IMR-90 (cell line): Measurements from ENCODE around the gene NADK. TPM values are rescaled to one million over a fixed set of nuclear protein-coding genes. Genes with fewer than 3 reads are reported as not detected.
"Not testable (repeated sequence)": the region's sequence is repeated elsewhere in the genome, so short reads cannot be mapped to it uniquely, and the experiment has no call there.

Source experiments
- ATAC-seq: fragments of 200-7000 bp; cut with Tn5 transposase; 2 replicates; pipeline ENCODE4 v1.9.1; 2020; ENCODE audit warnings: low read depth, mild to moderate bottlenecking, moderate library complexity
- BruUV-seq: library from RNA; stranded (reverse); fragments of 400-500 nt; replicated peaks from 2 replicates; lab custom pipeline; 2021; lab: Mats Ljungman, UMichigan
- CTCF ChIA-PET: fragments of 300-600 bp; formaldehyde crosslinking; extraction: SDS; loops from one replicate; lab custom pipeline; 2021; ENCODE audit warnings: antibody characterized with exemption; lab: Yijun Ruan, JAX
- POLR2A ChIA-PET: fragments of 300-600 bp; sonication (Branson Sonifier 250); formaldehyde crosslinking; loops from one replicate; lab custom pipeline; 2022; ENCODE audit warnings: antibody characterized with exemption; ENCODE audit not compliant: unreplicated experiment; lab: Charles Lee
- DNase-seq: peaks from one replicate; pipeline ENCODE4 v3.0.0; 2013
- H2AFZ ChIP-seq: replicated peaks from 2 replicates; pipeline ENCODE3; 2013; ENCODE audit warnings: low read length, mild to moderate bottlenecking; ENCODE audit not compliant: poor library complexity
- H2AK5ac ChIP-seq: 2 replicates; pipeline ENCODE4 v1.6.1; 2013; ENCODE audit warnings: low read depth, low read length, inconsistent platforms
- H2AK9ac ChIP-seq: replicated peaks from 2 replicates; pipeline ENCODE3; 2013; ENCODE audit warnings: mild to moderate bottlenecking, low read depth, low read length, moderate library complexity; ENCODE audit not compliant: poor library complexity
- H2BK120ac ChIP-seq: 2 replicates; pipeline ENCODE4 v1.6.1; 2013; ENCODE audit warnings: low read depth, low read length, inconsistent platforms
- H2BK15ac ChIP-seq: 3 replicates; pipeline ENCODE4 v1.6.1; 2013; ENCODE audit warnings: low read depth, low read length, inconsistent platforms
- H2BK20ac ChIP-seq: 2 replicates; pipeline ENCODE4 v1.6.1; 2013; ENCODE audit warnings: low read depth, mild to moderate bottlenecking, inconsistent platforms, low read length, moderate library complexity
- H2BK5ac ChIP-seq: 2 replicates; pipeline ENCODE4 v1.6.1; 2013; ENCODE audit warnings: mild to moderate bottlenecking, low read depth, low read length, inconsistent platforms; ENCODE audit not compliant: poor library complexity, severe bottlenecking
- H3K14ac ChIP-seq: replicated peaks from 2 replicates; pipeline ENCODE4 v1.6.1; 2013; ENCODE audit warnings: low read depth, low read length, inconsistent platforms
- H3K18ac ChIP-seq: 2 replicates; pipeline ENCODE4 v1.6.1; 2013; ENCODE audit warnings: low read depth, low read length, control low read depth
- H3K23ac ChIP-seq: 2 replicates; pipeline ENCODE4 v1.6.1; 2013; ENCODE audit warnings: low read depth, low read length, inconsistent platforms
- H3K27ac ChIP-seq: 2 replicates; pipeline ENCODE4 v1.5.1; 2013; ENCODE audit warnings: mild to moderate bottlenecking, control low read depth, low read length; ENCODE audit not compliant: insufficient read depth
- H3K27me3 ChIP-seq: 2 replicates; pipeline ENCODE4 v1.6.1; 2013; ENCODE audit warnings: low read length; ENCODE audit not compliant: control insufficient read depth, insufficient read depth
- H3K36me3 ChIP-seq: 2 replicates; pipeline ENCODE4 v1.6.1; 2013; ENCODE audit warnings: low read length, mixed read lengths; ENCODE audit not compliant: control insufficient read depth, insufficient read depth
- H3K4ac ChIP-seq: 2 replicates; pipeline ENCODE4 v1.6.1; 2013; ENCODE audit warnings: low read depth, low read length, inconsistent platforms
- H3K4me1 ChIP-seq: 2 replicates; pipeline ENCODE4 v1.6.1; 2013; ENCODE audit warnings: low read length, mixed read lengths; ENCODE audit not compliant: control insufficient read depth, insufficient read depth
- H3K4me2 ChIP-seq: 2 replicates; pipeline ENCODE4 v1.6.1; 2013; ENCODE audit warnings: low read depth, mild to moderate bottlenecking, control low read depth, low read length, moderate library complexity
- H3K4me3 ChIP-seq: 2 replicates; pipeline ENCODE4 v1.5.1; 2013; ENCODE audit warnings: low read depth, mild to moderate bottlenecking, control low read depth, low read length, moderate library complexity; ENCODE audit not compliant: insufficient read depth
- H3K56ac ChIP-seq: 2 replicates; pipeline ENCODE4 v1.6.1; 2013; ENCODE audit warnings: low read length, inconsistent platforms; ENCODE audit not compliant: insufficient read depth; ENCODE audit errors: extremely low read depth
- H3K79me1 ChIP-seq, 2 experiments: 2 replicates each; pipeline ENCODE4 v1.6.1; 2013; ENCODE audit warnings: low read length in 2 of 2, inconsistent platforms in 1 of 2, low read depth in 1 of 2
- H3K9ac ChIP-seq: 2 replicates; pipeline ENCODE4 v1.6.1; 2013; ENCODE audit warnings: low read depth, low read length, control low read depth
- H3K9me1 ChIP-seq: 2 replicates; pipeline ENCODE4 v1.6.1; 2013; ENCODE audit warnings: low read length, inconsistent platforms; ENCODE audit not compliant: insufficient read depth
- H3K9me3 ChIP-seq: 2 replicates; pipeline ENCODE4 v1.6.1; 2013; ENCODE audit warnings: low read length; ENCODE audit not compliant: control insufficient read depth, insufficient read depth
- H4K20me1 ChIP-seq: 2 replicates; pipeline ENCODE4 v1.6.1; 2013; ENCODE audit warnings: low read length, inconsistent platforms; ENCODE audit not compliant: insufficient read depth
- H4K5ac ChIP-seq: 2 replicates; pipeline ENCODE4 v1.6.1; 2013; ENCODE audit warnings: mild to moderate bottlenecking, low read depth, low read length, control low read depth
- H4K8ac ChIP-seq, 2 experiments: 2 replicates each; pipeline ENCODE4 v1.6.1; 2013; ENCODE audit warnings: low read depth in 2 of 2, low read length in 2 of 2, control low read depth in 1 of 2, inconsistent platforms in 1 of 2
- H4K91ac ChIP-seq: 2 replicates; pipeline ENCODE4 v1.6.1; 2013; ENCODE audit warnings: low read depth, low read length, inconsistent platforms; ENCODE audit not compliant: insufficient read depth
- CEBPB ChIP-seq: IDR thresholded peaks from 2 replicates; pipeline ENCODE4 v1.6.1; 2012; ENCODE audit warnings: low read depth, low read length, improper control_type of control experiment
- WGBS, 2 experiments: methylation state at CpG; one replicate each; pipeline versions ENCODE4 v1.1.5 to v1.1.7; 2013; ENCODE audit warnings: missing lambda C conversion rate in 2 of 2; ENCODE audit not compliant: insufficient read length in 1 of 2; ENCODE audit errors: extremely low coverage in 2 of 2; 5-methylcytosine and 5-hydroxymethylcytosine counted together
- dilution Hi-C: fragments of 300-500 bp; cut with HindIII; formaldehyde crosslinking; loops from one replicate; pipeline ENCODE4 v1.14.3; 2018; ENCODE audit warnings: low sequenced_read_pairs; ENCODE audit not compliant: unreplicated experiment
- in situ Hi-C: fragments of 300-500 bp; cut with MboI; formaldehyde crosslinking; loops from 3 replicates; pipeline ENCODE4 v1.14.3; 2019; ENCODE audit warnings: low sequenced_read_pairs, inconsistent platforms, mixed read lengths
- intact Hi-C: fragments of 100-400 bp; cut with micrococcal nuclease; formaldehyde crosslinking; loops from 2 replicates; pipeline ENCODE4 v1.10.0; 2022
- polyA plus RNA-seq, 3 experiments: library from polyadenylated mRNA; depleted of rRNA; stranded (reverse); fragments of >200 nt; gene quantifications; 2 replicates each; pipeline ENCODE4 v1.2.3, GENCODE V29; 2012; ENCODE audit warnings: low replicate concordance in 1 of 3
- total RNA-seq: library from RNA; depleted of rRNA; stranded (reverse); fragments of >200 nt; gene quantifications from 2 replicates; pipeline ENCODE4 v1.2.3, GENCODE V29; 2012

NADK gene
- total and polyA plus RNA-seq, 2 of the 4 experiments (the other 2 are of a cell fraction): 12.5 to 56.1 TPM

DNA sequence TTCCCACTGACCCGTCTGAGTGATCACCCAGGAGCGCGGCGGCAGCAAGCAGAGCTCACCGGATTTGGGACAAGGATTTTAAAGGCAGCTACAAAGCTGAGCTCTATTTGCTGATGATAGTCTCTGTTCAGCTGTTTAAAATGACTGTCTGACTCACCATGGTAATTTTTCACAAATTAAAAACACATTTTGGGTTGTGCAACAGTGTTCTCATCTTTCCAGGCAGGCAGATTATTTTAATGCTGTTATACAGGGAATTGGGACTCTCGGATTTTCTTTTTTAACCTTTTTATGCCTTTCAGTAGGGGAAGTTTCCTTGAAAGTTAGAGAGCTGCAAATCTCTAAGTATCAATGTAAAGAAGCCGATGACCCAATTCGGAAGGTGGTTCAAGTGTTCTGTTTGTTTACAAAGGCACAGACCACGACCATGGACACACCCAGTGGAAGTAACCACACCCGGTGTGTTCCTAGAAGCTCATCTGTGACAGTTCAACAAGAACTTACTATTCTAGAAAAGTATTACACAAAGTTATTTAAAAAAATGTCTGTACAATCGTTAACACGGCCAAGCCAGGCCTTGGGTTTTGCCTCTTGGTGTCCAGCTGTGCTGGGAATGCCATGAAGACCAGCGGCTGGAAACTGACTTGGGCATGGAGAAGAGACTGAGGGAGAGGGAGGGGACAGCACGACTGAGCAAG is 49.8 kb downstream of the NADK start:
- peak overlapping the region; percentile 96 for H3K27ac ChIP-seq
- WGBS, 2 experiments: no CpG with 5 or more reads among the region's 14 CpGs
- in situ Hi-C loops, H2AK9ac ChIP-seq, H3K79me1 ChIP-seq, H2AFZ ChIP-seq, H3K4me1 ChIP-seq, H3K27me3 ChIP-seq, POLR2A ChIA-PET, H2BK15ac ChIP-seq, H4K20me1 ChIP-seq, BruUV-seq, H3K4me3 ChIP-seq, H3K56ac ChIP-seq, H2AK5ac ChIP-seq, H2BK20ac ChIP-seq, H3K9me3 ChIP-seq, intact Hi-C loops, H3K9me1 ChIP-seq, H3K23ac ChIP-seq, CTCF ChIA-PET, dilution Hi-C loops: not testable (repeated sequence)
- H3K36me3 ChIP-seq: peaks cover 18% of the 10 kb centered on the region
- TF ChIP-seq CEBPB: peak; percentile 46; the same call in 1 of the 2 replicates
- peak overlapping the region; percentile 72; the same call in 1 of the 2 replicates for H2BK120ac ChIP-seq
- DNase-seq (peak; percentile 23), ATAC-seq (peak; percentile 25)
- H3K4ac ChIP-seq: peak overlapping the region; percentile 31; the same call in 1 of the 2 replicates
- H4K8ac ChIP-seq: peak overlapping the region in 1 of 2 experiments; percentile 63; a peak in 1 of 4 replicates
- peak overlapping the region; percentile 31; the same call in 1 of the 2 replicates for H3K14ac ChIP-seq
- H4K5ac ChIP-seq: peak overlapping the region; percentile 98
- peak overlapping the region; percentile 67; the same call in 1 of the 2 replicates for H3K9ac ChIP-seq
- peak overlapping the region; percentile 87 for H3K4me2 ChIP-seq
- H2BK5ac ChIP-seq: peak overlapping the region; percentile 87
- H4K91ac ChIP-seq: peak overlapping the region; percentile 61; the same call in 1 of the 2 replicates
- H3K18ac ChIP-seq: peak overlapping the region; percentile 97

DNA sequence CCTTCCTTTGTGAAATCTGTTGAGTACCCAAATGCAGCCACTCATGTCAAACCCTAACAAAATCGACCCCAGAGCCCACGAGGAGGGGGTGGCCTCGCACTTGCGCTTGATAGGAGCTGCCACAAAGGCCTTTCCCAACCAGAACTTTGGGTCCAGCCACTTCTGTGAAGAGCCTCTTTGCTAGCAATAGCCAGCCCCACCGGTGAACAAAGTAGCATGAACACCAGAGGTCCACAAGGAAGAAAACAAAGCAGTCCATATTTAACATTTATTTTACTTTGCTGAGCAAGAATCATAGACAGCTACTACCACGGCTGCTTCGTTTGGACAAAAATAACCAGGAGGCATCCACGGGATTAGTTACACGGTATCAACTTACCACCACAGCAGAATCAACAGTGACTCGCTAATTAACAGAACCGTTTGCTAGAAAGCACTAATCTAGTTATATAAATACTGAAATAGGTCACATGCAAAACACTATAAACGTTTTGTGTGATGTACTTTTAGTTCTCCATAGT is 51.1 kb downstream of the NADK start:
- H2BK5ac ChIP-seq, H3K4ac ChIP-seq, intact Hi-C loops, H3K4me3 ChIP-seq, H3K9me1 ChIP-seq, H2BK120ac ChIP-seq, H4K91ac ChIP-seq, H2BK20ac ChIP-seq, H3K79me1 ChIP-seq, CTCF ChIA-PET, H3K18ac ChIP-seq, H2AFZ ChIP-seq, H3K9me3 ChIP-seq, H4K20me1 ChIP-seq, in situ Hi-C loops, H3K14ac ChIP-seq, POLR2A ChIA-PET, H2BK15ac ChIP-seq, H2AK5ac ChIP-seq, H3K4me1 ChIP-seq, H3K27me3 ChIP-seq, H4K8ac ChIP-seq, H3K4me2 ChIP-seq, H4K5ac ChIP-seq, H3K9ac ChIP-seq, ATAC-seq, H3K27ac ChIP-seq, H2AK9ac ChIP-seq, DNase-seq, H3K23ac ChIP-seq, dilution Hi-C loops, BruUV-seq, H3K56ac ChIP-seq: not testable (repeated sequence)
- WGBS, 2 experiments: no CpG with 5 or more reads among the region's 12 CpGs
- peaks cover 10% of the 10 kb centered on the region for H3K36me3 ChIP-seq
